K562 (cell line): ENCODE results near the gene KDM4F. TPM values are rescaled to one million over a fixed set of nuclear protein-coding genes. Genes with fewer than 3 reads are reported as not detected.

Experiments
- ATAC-seq: fragments of 200-7000 bp; cut with Tn5 transposase; 3 replicates; pipeline ENCODE4 v1.9.1; 2020; ENCODE audit warnings: moderate library complexity
- BruUV-seq: library from RNA; stranded (reverse); fragments of 400-500 nt; replicated peaks from 2 replicates; lab custom pipeline; 2021; lab: Mats Ljungman, UMichigan
- CTCF ChIA-PET: fragments of 300-600 bp; formaldehyde crosslinking; extraction: SDS; loops from one replicate; lab custom pipeline; 2021; ENCODE audit warnings: low intra/inter-chr PET ratio; lab: Yijun Ruan, JAX
- POLR2A ChIA-PET: fragments of 300-600, 350-650 bp; sonication (Branson Sonifier 250); formaldehyde crosslinking; extraction: SDS; loops from one replicate; lab custom pipeline; 2021; ENCODE audit warnings: antibody characterized with exemption, inconsistent platforms; lab: Yijun Ruan, JAX
- DNase-seq, 4 experiments: peaks; one replicate each; pipeline versions ENCODE4 v3.0.0 to v3.0.0-alpha.2; 2011 to 2018; ENCODE audit warnings: low spot score in 3 of 4, mixed read lengths in 3 of 4; ENCODE audit errors: extremely low read depth in 1 of 4
- FAIRE-seq: peaks from 2 replicates; lab custom pipeline; 2011; peaks lifted over from hg19 to GRCh38; lab: Jason Lieb, UNC
- H2AFZ ChIP-seq: 2 replicates; pipeline ENCODE4 v1.6.0; 2011; ENCODE audit warnings: low read depth, low read length, control low read depth, inconsistent platforms
- H3K27ac ChIP-seq: fragments of 200-600 bp; 3 replicates; pipeline ENCODE4 v1.8.0; 2011; ENCODE audit warnings: low read depth, mild to moderate bottlenecking, control low read depth, inconsistent platforms, low read length, moderate library complexity, mixed read lengths; ENCODE audit errors: extremely low read depth
- H3K27me3 ChIP-seq, 2 experiments: fragments of 300-600 bp in 1 of 2; 2 replicates in 1 of 2; 3 replicates in 1 of 2; pipeline versions ENCODE4 v1.6.0 to v1.8.0; 2011; ENCODE audit warnings: inconsistent platforms in 2 of 2, low read length in 2 of 2, mild to moderate bottlenecking in 1 of 2, mixed read lengths in 1 of 2, moderate library complexity in 1 of 2; ENCODE audit not compliant: control insufficient read depth in 2 of 2, insufficient read depth in 2 of 2
- H3K36me3 ChIP-seq: fragments of 300-600 bp; 3 replicates; pipeline ENCODE4 v1.8.0; 2011; ENCODE audit warnings: mild to moderate bottlenecking, low read length, inconsistent platforms; ENCODE audit not compliant: control insufficient read depth, insufficient read depth
- H3K4me1 ChIP-seq, 2 experiments: fragments of 200-600 bp in 1 of 2; replicated peaks in 1 of 2; 2 replicates in 1 of 2; 3 replicates in 1 of 2; pipeline versions ENCODE4 v1.5.1 to v1.8.0; 2011; ENCODE audit warnings: inconsistent platforms in 2 of 2, low read length in 2 of 2, mild to moderate bottlenecking in 1 of 2, mixed read lengths in 1 of 2, moderate library complexity in 1 of 2; ENCODE audit not compliant: control insufficient read depth in 2 of 2, insufficient read depth in 2 of 2
- H3K4me2 ChIP-seq: 2 replicates; pipeline ENCODE4 v1.6.1; 2011; ENCODE audit warnings: low read length, control low read depth, inconsistent platforms, mixed read lengths; ENCODE audit not compliant: insufficient read depth
- H3K4me3 ChIP-seq: fragments of 200-600 bp; sonication (generic), shearing (Covaris generic); 2 replicates; pipeline ENCODE4 v1.5.1; 2016; ENCODE audit warnings: control low read depth, inconsistent platforms
- H3K79me2 ChIP-seq: fragments of 200-600 bp; 3 replicates; pipeline ENCODE4 v1.8.0; 2011; ENCODE audit warnings: low read length, inconsistent platforms; ENCODE audit not compliant: control insufficient read depth, insufficient read depth
- H3K9ac ChIP-seq, 2 experiments: 2 replicates each; pipeline versions ENCODE4 v1.6.0 to v1.6.1; 2011; ENCODE audit warnings: low read depth in 2 of 2, low read length in 2 of 2, control low read depth in 1 of 2, inconsistent platforms in 1 of 2, mild to moderate bottlenecking in 1 of 2, mixed read lengths in 1 of 2; ENCODE audit not compliant: insufficient read depth in 1 of 2
- H3K9me1 ChIP-seq: one replicate; pipeline ENCODE4 v1.6.0; 2011; ENCODE audit warnings: inconsistent platforms, mild to moderate bottlenecking, low read length, moderate library complexity; ENCODE audit not compliant: control insufficient read depth, insufficient read depth
- H3K9me3 ChIP-seq: replicated peaks from 2 replicates; pipeline ENCODE4 v1.5.1; 2011; ENCODE audit warnings: low read depth, low read length, inconsistent platforms; ENCODE audit not compliant: control insufficient read depth, insufficient read depth
- H4K20me1 ChIP-seq: replicated peaks from 2 replicates; pipeline ENCODE4 v1.6.1; 2011; ENCODE audit warnings: low read length, inconsistent platforms, mixed read lengths; ENCODE audit not compliant: control insufficient read depth, insufficient read depth
- CBFA2T3 ChIP-seq: fragments of 450-650 bp; IDR thresholded peaks from 2 replicates; pipeline ENCODE4 v1.6.1; 2017
- GTF2F1 ChIP-seq: IDR thresholded peaks from 2 replicates; pipeline ENCODE4 v1.6.1; 2011; ENCODE audit warnings: low read depth, low read length, improper control_type of control experiment
- MEIS2 ChIP-seq: fragments of 450-650 bp; IDR thresholded peaks from 2 replicates; pipeline ENCODE4 v1.6.1; 2014; ENCODE audit warnings: mild to moderate bottlenecking; ENCODE audit not compliant: partially characterized antibody
- PBX2 ChIP-seq, 2 experiments: IDR thresholded peaks in 1 of 2; conservative IDR thresholded peaks in 1 of 2; 2 replicates each; pipeline ENCODE4 v1.6.1; 2016; ENCODE audit warnings: low read depth in 2 of 2, mild to moderate bottlenecking in 1 of 2, missing compliant biosample characterization in 1 of 2, missing genetic modification characterization in 1 of 2, moderate library complexity in 1 of 2
- SRF ChIP-seq, 2 experiments: fragments of 250-450, 450-650 bp in 1 of 2; sonication (Bioruptor Pico) in 1 of 2; sonication (generic) in 1 of 2; formaldehyde crosslinking; IDR thresholded peaks; 2 replicates each; pipeline versions ENCODE4 v1.5.0 to v1.5.1; 2020 to 2022; ENCODE audit warnings: mild to moderate bottlenecking in 1 of 2, missing genetic modification reagents in 1 of 2
- ZNF224 ChIP-seq: sonication (generic); formaldehyde crosslinking; IDR thresholded peaks from 2 replicates; pipeline ENCODE4 v1.8.0; 2022; ENCODE audit warnings: mild to moderate bottlenecking, missing genetic modification reagents
- in situ Hi-C: fragments of 300-500 bp; cut with MboI; formaldehyde crosslinking; loops from 4 replicates; pipeline ENCODE4 v1.15.0; 2018; ENCODE audit warnings: inconsistent platforms, mixed read lengths
- intact Hi-C: fragments of 100-400 bp; cut with micrococcal nuclease; formaldehyde crosslinking; loops from 2 replicates; pipeline ENCODE4 v1.14.2; 2022
- polyA plus RNA-seq, 8 experiments: library from polyadenylated mRNA; depleted of rRNA in 4 of 8; stranded (reverse) in 5 of 8; unstranded in 3 of 8; fragments of >200 nt; fragmentation: Nextera tagmentation in 2 of 8; fragmentation: Illumina TruSeq in 1 of 8; extraction: Ambion mirVana in 2 of 8; extraction: Trizol in 1 of 8; gene quantifications; 2 replicates each; pipeline versions ENCODE4 v1.2.1 to v1.2.3, GENCODE V29; 2011 to 2014; ENCODE audit warnings: inconsistent platforms in 1 of 8, missing spikeins in 1 of 8
- total RNA-seq, 7 experiments: library from RNA; depleted of rRNA in 6 of 7; stranded (reverse); fragments of >200 nt in 6 of 7; fragmentation: Illumina TruSeq in 2 of 7; extraction: Trizol in 2 of 7; gene quantifications; 2 replicates each; pipeline versions ENCODE4 v1.2.1 to v1.2.3, GENCODE V29; 2011 to 2021; ENCODE audit warnings: low replicate concordance in 1 of 7
- TF ChIP-seq, protein P1 (sequence below): fragments of 450-650 bp; IDR thresholded peaks from 2 replicates; pipeline ENCODE4 v1.6.1; 2018; ENCODE audit not compliant: partially characterized antibody

Gene KDM4F
- total and polyA plus RNA-seq, 9 of the 15 experiments (the other 6 are each of a cell fraction or from before 2014, with no cell fraction given), result not detected

GRCh38 chr11:95076416-95076815 is 27.2 kb downstream of the KDM4F start (continued):
- TF ChIP-seq SRF (CRISPR knock-in tag; IDR thresholded peaks at IDR 0.05), result peak; percentile 92 to 99
- no peak for TF ChIP-seq PBX2 (CRISPR knock-in tag; IDR thresholded peaks at IDR 0.05; ENCODE audit: low read depth)
- peak; percentile 86 for TF ChIP-seq PBX2 (tag; conservative IDR thresholded peaks at IDR 0.05; ENCODE audit: low read depth)
- peak; percentile 87 for TF ChIP-seq MEIS2
- no peak for TF ChIP-seq GTF2F1
- TF ChIP-seq, all 486 proteins: peak for 7

GRCh38 chr11:95076981-95077380 is 27.8 kb downstream of the KDM4F start:
- Histone ChIP-seq H3K4me2 (no peak overlapping the region; the same call in 1 of the 2 replicates), H4K20me1 (no peaks in the 10 kb centered on the region), H3K36me3 (no peaks in the 10 kb centered on the region), H3K4me1 (peaks cover 0 to 11% of the 10 kb centered on the region in 2 experiments; a peak in 3 of 5 replicates), H3K9me1 (no peaks in the 10 kb centered on the region), H2AFZ (0 out of 2 replicates have a peak overlapping the region, but pooled peaks have one; percentile 1), H3K27me3 (no peaks in the 10 kb centered on the region), H3K9ac (0 out of 4 replicates have a peak overlapping the region, but pooled peaks of 1 of the 2 experiments have one; percentile 8), H3K9me3 (no peaks in the 10 kb centered on the region), H3K27ac (no peak overlapping the region), H3K79me2 (no peaks in the 10 kb centered on the region), H3K4me3 (no peak overlapping the region)
- ATAC-seq, result no peak
- DNase-seq, result no peak
- ChIA-PET POLR2A (interaction anchor here (1.2 to 1.5 kb wide), 2 partner anchors 13 to 30 kb away, joined by 4 to 5 read pairs; partner anchors contain the start of gene ENDOD1), CTCF (no interaction called here)
- intact Hi-C loops, result no loop called here
- BruUV-seq, result no TSS peak
- no peak for FAIRE-seq
- in situ Hi-C loops, result no loop called here
- TF ChIP-seq ZNF224 (CRISPR knock-in tag) (no peak), CBFA2T3 (no peak)
- TF ChIP-seq, protein P1, sequence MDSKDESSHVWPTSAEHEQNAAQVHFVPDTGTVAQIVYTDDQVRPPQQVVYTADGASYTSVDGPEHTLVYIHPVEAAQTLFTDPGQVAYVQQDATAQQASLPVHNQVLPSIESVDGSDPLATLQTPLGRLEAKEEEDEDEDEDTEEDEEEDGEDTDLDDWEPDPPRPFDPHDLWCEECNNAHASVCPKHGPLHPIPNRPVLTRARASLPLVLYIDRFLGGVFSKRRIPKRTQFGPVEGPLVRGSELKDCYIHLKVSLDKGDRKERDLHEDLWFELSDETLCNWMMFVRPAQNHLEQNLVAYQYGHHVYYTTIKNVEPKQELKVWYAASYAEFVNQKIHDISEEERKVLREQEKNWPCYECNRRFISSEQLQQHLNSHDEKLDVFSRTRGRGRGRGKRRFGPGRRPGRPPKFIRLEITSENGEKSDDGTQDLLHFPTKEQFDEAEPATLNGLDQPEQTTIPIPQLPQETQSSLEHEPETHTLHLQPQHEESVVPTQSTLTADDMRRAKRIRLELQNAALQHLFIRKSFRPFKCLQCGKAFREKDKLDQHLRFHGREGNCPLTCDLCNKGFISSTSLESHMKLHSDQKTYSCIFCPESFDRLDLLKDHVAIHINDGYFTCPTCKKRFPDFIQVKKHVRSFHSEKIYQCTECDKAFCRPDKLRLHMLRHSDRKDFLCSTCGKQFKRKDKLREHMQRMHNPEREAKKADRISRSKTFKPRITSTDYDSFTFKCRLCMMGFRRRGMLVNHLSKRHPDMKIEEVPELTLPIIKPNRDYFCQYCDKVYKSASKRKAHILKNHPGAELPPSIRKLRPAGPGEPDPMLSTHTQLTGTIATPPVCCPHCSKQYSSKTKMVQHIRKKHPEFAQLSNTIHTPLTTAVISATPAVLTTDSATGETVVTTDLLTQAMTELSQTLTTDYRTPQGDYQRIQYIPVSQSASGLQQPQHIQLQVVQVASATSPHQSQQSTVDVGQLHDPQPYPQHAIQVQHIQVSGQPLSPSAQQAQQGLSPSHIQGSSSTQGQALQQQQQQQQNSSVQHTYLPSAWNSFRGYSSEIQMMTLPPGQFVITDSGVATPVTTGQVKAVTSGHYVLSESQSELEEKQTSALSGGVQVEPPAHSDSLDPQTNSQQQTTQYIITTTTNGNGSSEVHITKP, result no peak
